Smooth muscle cell (in vitro differentiated cells): ENCODE data around the gene GLB1L3. TPM values are rescaled to one million over a fixed set of nuclear protein-coding genes. Genes with fewer than 3 reads are reported as not detected.

Source experiments
- DNase-seq: peaks from one replicate; lab custom pipeline; 2025; ENCODE audit not compliant: unreplicated experiment; lab: John Stamatoyannopoulos, UW
- H2AFZ ChIP-seq: fragments of 200-600 bp; sonication (generic); 2 replicates; pipeline ENCODE4 v1.6.0; 2016; ENCODE audit warnings: antibody characterized with exemption, low read depth, mild to moderate bottlenecking
- H3F3A ChIP-seq: fragments of 200-600 bp; sonication (generic); 2 replicates; pipeline ENCODE4 v1.6.0; 2017; ENCODE audit warnings: antibody characterized with exemption, low read depth
- H3K27ac ChIP-seq: fragments of 200-600 bp; sonication (generic); 2 replicates; pipeline ENCODE4 v1.5.1; 2016; ENCODE audit warnings: low read depth, mild to moderate bottlenecking
- H3K27me3 ChIP-seq: fragments of 200-600 bp; sonication (generic); 2 replicates; pipeline ENCODE4 v1.6.1; 2016; ENCODE audit warnings: low read depth, mild to moderate bottlenecking
- H3K36me3 ChIP-seq: fragments of 200-600 bp; sonication (generic); 2 replicates; pipeline ENCODE4 v1.5.1; 2016; ENCODE audit warnings: low read depth
- H3K4me1 ChIP-seq: fragments of 200-600 bp; sonication (generic); 2 replicates; pipeline ENCODE4 v1.5.1; 2016; ENCODE audit warnings: low read depth
- H3K4me2 ChIP-seq: fragments of 200-600 bp; sonication (generic); 2 replicates; pipeline ENCODE4 v1.6.0; 2016; ENCODE audit warnings: mild to moderate bottlenecking
- H3K4me3 ChIP-seq: fragments of 200-600 bp; sonication (generic); 2 replicates; pipeline ENCODE4 v1.5.1; 2016; ENCODE audit warnings: mild to moderate bottlenecking
- H3K79me2 ChIP-seq: fragments of 200-600 bp; sonication (generic); 2 replicates; pipeline ENCODE4 v1.6.0; 2016; ENCODE audit warnings: low read depth, mild to moderate bottlenecking
- H3K9ac ChIP-seq: fragments of 200-600 bp; sonication (generic); 2 replicates; pipeline ENCODE4 v1.6.0; 2016; ENCODE audit warnings: low read depth
- H3K9me3 ChIP-seq: fragments of 200-600 bp; sonication (generic); replicated peaks from 2 replicates; pipeline ENCODE4 v1.5.1; 2016; ENCODE audit warnings: low read depth
- H4K20me1 ChIP-seq: fragments of 200-600 bp; sonication (generic); 2 replicates; pipeline ENCODE4 v1.6.0; 2016; ENCODE audit warnings: low read depth
- CTCF ChIP-seq: fragments of 200-600 bp; sonication (generic); IDR thresholded peaks from 2 replicates; pipeline ENCODE4 v1.5.1; 2017; ENCODE audit warnings: borderline replicate concordance, mild to moderate bottlenecking, antibody characterized with exemption; ENCODE audit not compliant: insufficient read depth, poor library complexity, severe bottlenecking
- WGBS: methylation state at CpG from one replicate; pipeline ENCODE4 v1.1.7; 2016; ENCODE audit warnings: low lambda C conversion rate; 5-methylcytosine and 5-hydroxymethylcytosine counted together
- polyA plus RNA-seq: library from polyadenylated mRNA; unstranded; fragments of >200 nt; fragmentation: Nextera tagmentation; extraction: Ambion mirVana; gene quantifications from 2 replicates; pipeline ENCODE4 v1.2.1, GENCODE V29; 2016
- total RNA-seq: library from RNA; depleted of rRNA; stranded (reverse); fragments of >200 nt; gene quantifications from 2 replicates; pipeline ENCODE4 v1.2.3, GENCODE V29; 2014

GLB1L3 gene
- total and polyA plus RNA-seq, 2 experiments from 2014 or later, result not detected

- no peaks in the 10 kb centered on the region for H3K79me2 ChIP-seq
- no peak for DNase-seq
- no peak overlapping the region for H3K27ac ChIP-seq
- 72% methylated on average over 7 of the region's 7 CpGs for WGBS
- H3F3A ChIP-seq, result no peaks in the 10 kb centered on the region
- no peak overlapping the region for H2AFZ ChIP-seq
- H3K9me3 ChIP-seq, result no peaks in the 10 kb centered on the region
- no peak overlapping the region for H3K4me2 ChIP-seq
- H3K36me3 ChIP-seq, result peaks cover 14% of the 10 kb centered on the region
- no peak overlapping the region for H3K9ac ChIP-seq
- H3K27me3 ChIP-seq, result no peaks in the 10 kb centered on the region
- TF ChIP-seq CTCF, result peak; percentile 32
- H3K4me3 ChIP-seq, result no peak overlapping the region
- no peaks in the 10 kb centered on the region for H3K4me1 ChIP-seq
- no peaks in the 10 kb centered on the region for H4K20me1 ChIP-seq
Observed at GRCh38 chr11:134244593-134244992, 31.6 kb upstream of the GLB1L3 start.

- no peak for DNase-seq
- Histone ChIP-seq H3K27me3 (no peaks in the 10 kb centered on the region), H3K4me1 (no peaks in the 10 kb centered on the region), H3K36me3 (peaks cover 14% of the 10 kb centered on the region), H3K9ac (no peak overlapping the region), H3K9me3 (no peaks in the 10 kb centered on the region), H2AFZ (no peak overlapping the region), H3K27ac (no peak overlapping the region), H3K4me2 (no peak overlapping the region), H3K79me2 (no peaks in the 10 kb centered on the region), H3K4me3 (no peak overlapping the region), H3F3A (no peaks in the 10 kb centered on the region), H4K20me1 (no peaks in the 10 kb centered on the region)
- WGBS, result 98% methylated on average over 14 of the region's 14 CpGs
- TF ChIP-seq CTCF, result no peak
Observed at GRCh38 chr11:134245434-134245833, 30.7 kb upstream of the GLB1L3 start.

- no peaks in the 10 kb centered on the region for H4K20me1 ChIP-seq
- no peaks in the 10 kb centered on the region for H3K79me2 ChIP-seq
- no peak overlapping the region for H3K9ac ChIP-seq
- TF ChIP-seq CTCF, result no peak
- WGBS, result 94% methylated on average over 11 of the region's 11 CpGs
- no peak overlapping the region for H3K4me2 ChIP-seq
- no peaks in the 10 kb centered on the region for H3K4me1 ChIP-seq
- H3K36me3 ChIP-seq, result peaks cover 14% of the 10 kb centered on the region
- DNase-seq, result no peak
- H3F3A ChIP-seq, result no peaks in the 10 kb centered on the region
- no peak overlapping the region for H2AFZ ChIP-seq
- H3K27me3 ChIP-seq, result no peaks in the 10 kb centered on the region
- H3K27ac ChIP-seq, result no peak overlapping the region
- H3K9me3 ChIP-seq, result no peaks in the 10 kb centered on the region
- H3K4me3 ChIP-seq, result no peak overlapping the region
Observed at GRCh38 chr11:134246100-134246499, 30.1 kb upstream of the GLB1L3 start.

- Histone ChIP-seq H3K27ac (no peak overlapping the region), H3K4me1 (no peaks in the 10 kb centered on the region), H3K4me2 (no peak overlapping the region), H3K27me3 (no peaks in the 10 kb centered on the region), H3F3A (no peaks in the 10 kb centered on the region), H3K79me2 (no peaks in the 10 kb centered on the region), H3K9me3 (no peaks in the 10 kb centered on the region), H4K20me1 (no peaks in the 10 kb centered on the region), H2AFZ (no peak overlapping the region), H3K36me3 (peaks cover 14% of the 10 kb centered on the region), H3K4me3 (no peak overlapping the region), H3K9ac (no peak overlapping the region)
- no peak for TF ChIP-seq CTCF
- WGBS, result 94% methylated on average over 4 of the region's 4 CpGs
- no peak for DNase-seq
Observed at GRCh38 chr11:134246678-134247077, 29.5 kb upstream of the GLB1L3 start.
